IgD-negative memory B cell (primary cell): Measurements from ENCODE around the gene NDUFV1. TPM values are rescaled to one million over a fixed set of nuclear protein-coding genes. Genes with fewer than 3 reads are reported as not detected.
"Not testable (repeated sequence)": the region's sequence is repeated elsewhere in the genome, so short reads cannot be mapped to it uniquely, and the experiment has no call there.

Experiments
- H3K27ac Mint-ChIP-seq, 3 donors: one replicate each; pipeline ENCODE4 v1.8.0; 2020 to 2022; ENCODE audit warnings: mild to moderate bottlenecking in 3 of 3, mixed read lengths in 3 of 3, moderate library complexity in 1 of 3
- H3K27me3 Mint-ChIP-seq: one replicate; pipeline ENCODE4 v1.8.0; 2021; ENCODE audit warnings: mixed read lengths
- H3K36me3 Mint-ChIP-seq: one replicate; pipeline ENCODE4 v1.8.0; 2020; ENCODE audit warnings: mild to moderate bottlenecking, mixed read lengths
- H3K4me1 Mint-ChIP-seq, 3 donors: one replicate each; pipeline ENCODE4 v1.8.0; 2020 to 2022; ENCODE audit warnings: mixed read lengths in 3 of 3, mild to moderate bottlenecking in 1 of 3
- H3K4me3 Mint-ChIP-seq, 4 donors: one replicate each; pipeline ENCODE4 v1.8.0; 2020 to 2022; ENCODE audit warnings: mild to moderate bottlenecking in 4 of 4, mixed read lengths in 4 of 4, moderate library complexity in 3 of 4
- H3K9me3 Mint-ChIP-seq, 3 donors: one replicate each; pipeline ENCODE4 v1.8.0; 2020 to 2021; ENCODE audit warnings: mixed read lengths in 3 of 3, mild to moderate bottlenecking in 1 of 3
- polyA plus RNA-seq: library from polyadenylated mRNA; unstranded; fragments of 300-500 nt; fragmentation: Illumina TruSeq; gene quantifications from one replicate; pipeline ENCODE4 v1.2.3, GENCODE V29; 2021

The NDUFV1 gene
- polyA plus RNA-seq, 1 donor from 2014 or later = 121 TPM

GRCh38 chr11:67623795-67624194 lies 17.1 kb downstream of the NDUFV1 start:
- not testable (repeated sequence) for H3K4me3 Mint-ChIP-seq, H3K9me3 Mint-ChIP-seq, H3K4me1 Mint-ChIP-seq, H3K27me3 Mint-ChIP-seq, H3K27ac Mint-ChIP-seq, H3K36me3 Mint-ChIP-seq

- peak overlapping the region in 2 of 3 donors; percentile 13 to 24 for H3K27ac Mint-ChIP-seq
- not testable (repeated sequence) for H3K4me3 Mint-ChIP-seq, H3K36me3 Mint-ChIP-seq, H3K27me3 Mint-ChIP-seq, H3K9me3 Mint-ChIP-seq, H3K4me1 Mint-ChIP-seq
Observed at GRCh38 chr11:67626131-67626833, 19.5 kb downstream of the NDUFV1 start.

GRCh38 chr11:67626970-67627369 lies 20.2 kb downstream of the NDUFV1 start:
- H3K4me3 Mint-ChIP-seq = peak overlapping the region in 1 of 4 donors; percentile 58
- H3K27me3 Mint-ChIP-seq = no peaks in the 10 kb centered on the region
- H3K9me3 Mint-ChIP-seq = no peaks in the 10 kb centered on the region
- H3K27ac Mint-ChIP-seq = peak overlapping the region in 2 of 3 donors; percentile 11 to 40
- no peaks in the 10 kb centered on the region for H3K36me3 Mint-ChIP-seq
- peaks cover 0 to 6% (median 1%) of the 10 kb centered on the region in 3 donors for H3K4me1 Mint-ChIP-seq

- H3K4me1 Mint-ChIP-seq = peaks cover 0 to 6% (median 3%) of the 10 kb centered on the region in 3 donors
- H3K27me3 Mint-ChIP-seq = no peaks in the 10 kb centered on the region
- H3K4me3 Mint-ChIP-seq = peak overlapping the region in 2 of 4 donors; percentile 18 to 58
- H3K27ac Mint-ChIP-seq = peak overlapping the region in 1 of 3 donors; percentile 40
- H3K36me3 Mint-ChIP-seq = no peaks in the 10 kb centered on the region
- no peaks in the 10 kb centered on the region for H3K9me3 Mint-ChIP-seq
Observed at GRCh38 chr11:67627441-67627811, 20.7 kb downstream of the NDUFV1 start.

- no peaks in the 10 kb centered on the region for H3K9me3 Mint-ChIP-seq
- peak overlapping the region in 1 of 3 donors; percentile 63 for H3K27ac Mint-ChIP-seq
- H3K4me1 Mint-ChIP-seq = peaks cover 0 to 6% (median 3%) of the 10 kb centered on the region in 3 donors
- peak overlapping the region in 3 of 4 donors; percentile 25 to 74 (median 58) for H3K4me3 Mint-ChIP-seq
- H3K36me3 Mint-ChIP-seq = no peaks in the 10 kb centered on the region
- H3K27me3 Mint-ChIP-seq = no peaks in the 10 kb centered on the region
Observed at GRCh38 chr11:67627812-67628624, 21.3 kb downstream of the NDUFV1 start.

GRCh38 chr11:67628710-67629385 lies 22.1 kb downstream of the NDUFV1 start:
- Mint-ChIP-seq H3K27ac (peak overlapping the region in 2 of 3 donors; percentile 69 to 92), H3K36me3 (no peaks in the 10 kb centered on the region), H3K27me3 (no peaks in the 10 kb centered on the region), H3K4me3 (peak overlapping the region; percentile 59 to 83 (median 74)), H3K9me3 (no peaks in the 10 kb centered on the region), H3K4me1 (peaks cover 0 to 6% (median 3%) of the 10 kb centered on the region in 3 donors)

GRCh38 chr11:67629386-67630227 lies 22.9 kb downstream of the NDUFV1 start, which contains the start of gene NUDT8:
Gene NUDT8, minus strand, starts transcription at chr11:67629937. Its CDS starts 26 bp downstream, at chr11:67629911.
- no peaks in the 10 kb centered on the region for H3K27me3 Mint-ChIP-seq
- H3K27ac Mint-ChIP-seq = peak within 1 kb of the TSS in 2 of 3 donors; percentile 92 to 96
- no peaks in the 10 kb centered on the region for H3K9me3 Mint-ChIP-seq
- H3K36me3 Mint-ChIP-seq = no peaks in the 10 kb centered on the region
- H3K4me1 Mint-ChIP-seq = peaks cover 0 to 6% (median 3%) of the 10 kb centered on the region in 3 donors
- peak within 1 kb of the TSS; percentile 81 to 96 (median 90) for H3K4me3 Mint-ChIP-seq

- Mint-ChIP-seq H3K9me3 (no peaks in the 10 kb centered on the region), H3K36me3 (no peaks in the 10 kb centered on the region), H3K4me3 (peak overlapping the region; percentile 81 to 96 (median 90)), H3K4me1 (peaks cover 0 to 6% (median 3%) of the 10 kb centered on the region in 3 donors), H3K27me3 (no peaks in the 10 kb centered on the region), H3K27ac (peak overlapping the region in 2 of 3 donors; percentile 87 to 96)
Observed at GRCh38 chr11:67630228-67630942, 23.6 kb downstream of the NDUFV1 start.

GRCh38 chr11:67630943-67631331 lies 24.2 kb downstream of the NDUFV1 start:
- Mint-ChIP-seq H3K4me3 (peak overlapping the region; percentile 81 to 94 (median 90)), H3K36me3 (peaks cover 1% of the 10 kb centered on the region), H3K27me3 (no peaks in the 10 kb centered on the region), H3K4me1 (peaks cover 0 to 6% (median 3%) of the 10 kb centered on the region in 3 donors), H3K27ac (peak overlapping the region in 2 of 3 donors; percentile 87 to 96), H3K9me3 (no peaks in the 10 kb centered on the region)

- Mint-ChIP-seq H3K9me3 (no peaks in the 10 kb centered on the region), H3K27ac (peak overlapping the region in 1 of 3 donors; percentile 96), H3K4me3 (peak overlapping the region in 1 of 4 donors; percentile 86), H3K27me3 (no peaks in the 10 kb centered on the region), H3K4me1 (peaks cover 0 to 6% (median 3%) of the 10 kb centered on the region in 3 donors), H3K36me3 (peaks cover 1% of the 10 kb centered on the region)
Observed at GRCh38 chr11:67631411-67631810, 24.7 kb downstream of the NDUFV1 start.

- H3K27me3 Mint-ChIP-seq = no peaks in the 10 kb centered on the region
- no peaks in the 10 kb centered on the region for H3K9me3 Mint-ChIP-seq
- H3K27ac Mint-ChIP-seq = peak overlapping the region in 2 of 3 donors; percentile 8 to 23
- H3K4me3 Mint-ChIP-seq = peak overlapping the region in 1 of 4 donors; percentile 83
- peaks cover 0 to 7% (median 3%) of the 10 kb centered on the region in 3 donors for H3K4me1 Mint-ChIP-seq
- peaks cover 1% of the 10 kb centered on the region for H3K36me3 Mint-ChIP-seq
Observed at GRCh38 chr11:67631853-67632174, 25.1 kb downstream of the NDUFV1 start.

- H3K4me3 Mint-ChIP-seq = peak overlapping the region in 3 of 4 donors; percentile 17 to 83 (median 63)
- no peaks in the 10 kb centered on the region for H3K9me3 Mint-ChIP-seq
- peaks cover 0 to 9% (median 6%) of the 10 kb centered on the region in 3 donors for H3K4me1 Mint-ChIP-seq
- H3K27me3 Mint-ChIP-seq = no peaks in the 10 kb centered on the region
- peaks cover 1% of the 10 kb centered on the region for H3K36me3 Mint-ChIP-seq
- peak overlapping the region in 2 of 3 donors; percentile 8 to 23 for H3K27ac Mint-ChIP-seq
Observed at GRCh38 chr11:67632175-67632981, 25.6 kb downstream of the NDUFV1 start.
